SHP77 treated with DMSO at 0.1 percent for 48 hours (cell line): ENCODE data around the gene GAPDHS.

Experiments used
- DNase-seq: peaks from one replicate; lab custom pipeline; 2025; lab: John Stamatoyannopoulos, UW

The GAPDHS gene

GRCh38 chr19:35540356-35540927 is 7.2 kb downstream of the GAPDHS start:
- no peak for DNase-seq

GRCh38 chr19:35542209-35542608 is 9.0 kb downstream of the GAPDHS start:
- DNase-seq: no peak

- no peak for DNase-seq
Observed at GRCh38 chr19:35543280-35544109, 10.2 kb downstream of the GAPDHS start.

- DNase-seq: no peak
Observed at GRCh38 chr19:35544110-35544802, 11.0 kb downstream of the GAPDHS start.

GRCh38 chr19:35545001-35545854 is 12.0 kb downstream of the GAPDHS start, which contains the start of gene TMEM147:
TMEM147 (plus strand) TSS chr19:35545626; CDS start chr19:35545740, 114 bp downstream.
- DNase-seq: peak; percentile 67

- DNase-seq: no peak
Observed at GRCh38 chr19:35545855-35546381, 12.7 kb downstream of the GAPDHS start.

GRCh38 chr19:35546532-35546931 is 13.3 kb downstream of the GAPDHS start:
- no peak for DNase-seq

GRCh38 chr19:35549174-35549788 is 16.0 kb downstream of the GAPDHS start:
- peak; percentile 39 for DNase-seq

GRCh38 chr19:35549879-35550523 is 16.7 kb downstream of the GAPDHS start:
- DNase-seq: no peak

- no peak for DNase-seq
Observed at GRCh38 chr19:35551091-35551810, 18.0 kb downstream of the GAPDHS start.

GRCh38 chr19:35552534-35553384 is 19.5 kb downstream of the GAPDHS start:
- no peak for DNase-seq

- no peak for DNase-seq
Observed at GRCh38 chr19:35553385-35554000, 20.2 kb downstream of the GAPDHS start.

- DNase-seq: no peak
Observed at GRCh38 chr19:35554076-35554475, 20.8 kb downstream of the GAPDHS start.

- DNase-seq: no peak
Observed at GRCh38 chr19:35555301-35556005, 22.2 kb downstream of the GAPDHS start.

GRCh38 chr19:35556025-35556590 is 22.9 kb downstream of the GAPDHS start:
- DNase-seq: no peak

GRCh38 chr19:35556846-35557538 is 23.7 kb downstream of the GAPDHS start:
- DNase-seq: no peak
